ENCODE results near the gene FRMD5. TPM values are rescaled to one million over a fixed set of nuclear protein-coding genes. Genes with fewer than 3 reads are reported as not detected.
"Not testable (repeated sequence)": the region's sequence is repeated elsewhere in the genome, so short reads cannot be mapped to it uniquely, and the experiment has no call there.

The FRMD5 gene
- total RNA-seq, 1 donor from 2014 or later: 0.20 TPM

DNA sequence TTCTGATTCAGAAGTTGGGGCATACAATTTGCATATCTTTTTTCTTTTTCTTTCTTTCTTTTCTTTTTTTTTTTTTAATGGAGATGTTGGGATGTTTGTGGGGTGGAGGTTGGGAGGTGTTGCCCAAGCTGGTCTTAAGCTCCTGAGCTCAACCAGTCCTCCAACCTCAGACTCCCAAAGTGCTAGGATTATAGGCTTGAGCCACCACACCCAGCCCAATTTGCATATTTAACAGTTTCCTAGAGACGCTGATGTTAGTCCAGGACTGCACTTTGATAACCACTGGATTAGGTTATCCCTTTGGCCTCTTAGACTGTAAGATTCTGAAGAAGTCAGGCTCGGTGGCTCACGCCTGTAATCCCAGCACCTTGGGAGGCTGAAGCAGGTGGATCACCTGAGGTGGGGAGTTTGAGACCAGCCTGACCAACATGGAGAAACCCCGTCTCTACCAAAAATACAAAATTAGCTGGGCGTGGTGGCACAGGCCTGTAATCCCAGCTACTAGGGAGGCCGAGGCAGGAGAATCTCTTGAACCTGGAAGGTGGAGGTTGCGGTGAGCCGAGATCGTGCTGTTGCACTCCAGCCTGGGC, 365.0 kb downstream of the FRMD5 start:
- ATAC-seq: not testable (repeated sequence)

DNA sequence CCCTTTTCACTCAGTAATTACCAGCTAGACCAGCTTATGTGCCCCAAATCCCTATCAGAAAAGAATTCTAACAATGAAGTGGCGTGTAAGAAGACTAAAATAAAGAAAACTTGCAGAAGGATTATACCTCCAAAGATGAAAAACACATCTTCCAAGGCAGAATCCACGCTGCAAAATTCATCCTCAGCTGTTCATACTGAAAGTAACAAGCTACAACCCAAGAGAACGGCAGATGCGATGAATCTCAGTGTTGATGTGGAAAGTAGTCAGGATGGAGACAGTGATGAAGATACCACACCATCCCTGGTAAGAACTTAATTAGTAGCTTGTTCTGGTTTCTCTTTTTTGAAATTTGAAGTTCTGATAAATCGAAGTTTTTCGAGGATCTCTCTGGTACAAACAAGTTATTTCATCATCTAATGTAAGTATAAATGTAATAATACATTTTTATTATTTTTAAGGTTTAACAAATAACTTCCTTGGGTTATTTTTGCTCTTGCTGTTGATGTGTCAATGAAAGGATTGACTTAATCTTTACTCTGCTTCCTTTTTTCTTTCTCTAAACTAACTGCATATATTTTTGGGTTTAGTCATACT, 366.9 kb downstream of the FRMD5 start:
- no peak for ATAC-seq

- peak; percentile 68 for ATAC-seq
Measured at GRCh38 chr15:43826508-43827341, 368.3 kb downstream of the FRMD5 start, which contains the start of gene WDR76. Gene WDR76 (plus strand): TSS chr15:43827002. CDS start chr15:43827033, 31 bp downstream.

- no peak for ATAC-seq
Measured at GRCh38 chr15:43826029-43826507, 369.0 kb downstream of the FRMD5 start.

- ATAC-seq: not testable (repeated sequence)
Measured at GRCh38 chr15:43825305-43825704, 369.8 kb downstream of the FRMD5 start.

GRCh38 chr15:43824302-43825246, 370.5 kb downstream of the FRMD5 start, which contains the start of gene MFAP1:
Gene MFAP1 (minus strand): TSS chr15:43824690. CDS start chr15:43824569, 121 bp downstream.
- peak; percentile 93 for ATAC-seq

DNA sequence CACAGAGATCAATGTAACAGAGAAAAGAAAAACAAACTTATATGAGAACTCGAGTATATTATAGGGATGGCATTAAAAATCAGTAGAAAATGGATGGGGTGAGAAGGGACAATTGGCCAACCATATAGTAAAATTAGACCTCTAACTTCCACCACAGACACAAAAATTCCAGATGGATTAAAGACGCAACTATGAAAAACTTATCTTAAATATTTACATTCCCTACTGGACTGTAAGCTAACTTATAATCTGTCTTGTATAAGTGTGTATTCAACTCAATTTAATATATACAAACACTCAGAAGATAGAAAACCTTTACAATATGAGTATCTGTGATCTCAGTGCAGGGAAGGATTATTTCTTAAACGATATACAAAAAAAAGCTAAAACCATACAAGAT, 373.6 kb downstream of the FRMD5 start:
- ATAC-seq: no peak

Other genes with a start within 250 kb of the FRMD5 start
- gene GOLM2, start 93.4 kb upstream of the FRMD5 start, total RNA-seq: 20.6 TPM
- 22.8 TPM for gene CTDSPL2, start 232.4 kb upstream of the FRMD5 start, total RNA-seq

All from esophagus mucosa (tissue), 1 donor.